GM23338 (cell line): ENCODE results near the gene NCF4.

Experiments used
- EZH2 ChIP-seq: fragments of 200-600 bp; sonication (generic); IDR thresholded peaks from one replicate; pipeline ENCODE4 v1.8.0; 2017; ENCODE audit warnings: antibody characterized with exemption, mild to moderate bottlenecking, low read depth; ENCODE audit not compliant: unreplicated experiment
- EZH2phosphoT487 ChIP-seq: fragments of 200-600 bp; sonication (generic); IDR thresholded peaks from one replicate; pipeline ENCODE4 v1.8.1; 2018; ENCODE audit warnings: antibody characterized with exemption; ENCODE audit not compliant: unreplicated experiment
- JUNB ChIP-seq: IDR thresholded peaks from one replicate; pipeline ENCODE4 v1.6.1; 2016; ENCODE audit warnings: antibody characterized with exemption; ENCODE audit not compliant: unreplicated experiment
- TF ChIP-seq, protein P1 (sequence below), 2 experiments: fragments of 200-600 bp in 1 of 2; sonication (generic) in 1 of 2; conservative IDR thresholded peaks; 2 replicates each; pipeline versions ENCODE4 v1.5.1 to v1.6.1; 2016 to 2017; ENCODE audit warnings: antibody characterized with exemption in 2 of 2, low read depth in 2 of 2, mild to moderate bottlenecking in 2 of 2, moderate library complexity in 1 of 2

GRCh38 chr22:36871669-36872081 lies 10.9 kb downstream of the NCF4 start:
- TF ChIP-seq, protein P1, sequence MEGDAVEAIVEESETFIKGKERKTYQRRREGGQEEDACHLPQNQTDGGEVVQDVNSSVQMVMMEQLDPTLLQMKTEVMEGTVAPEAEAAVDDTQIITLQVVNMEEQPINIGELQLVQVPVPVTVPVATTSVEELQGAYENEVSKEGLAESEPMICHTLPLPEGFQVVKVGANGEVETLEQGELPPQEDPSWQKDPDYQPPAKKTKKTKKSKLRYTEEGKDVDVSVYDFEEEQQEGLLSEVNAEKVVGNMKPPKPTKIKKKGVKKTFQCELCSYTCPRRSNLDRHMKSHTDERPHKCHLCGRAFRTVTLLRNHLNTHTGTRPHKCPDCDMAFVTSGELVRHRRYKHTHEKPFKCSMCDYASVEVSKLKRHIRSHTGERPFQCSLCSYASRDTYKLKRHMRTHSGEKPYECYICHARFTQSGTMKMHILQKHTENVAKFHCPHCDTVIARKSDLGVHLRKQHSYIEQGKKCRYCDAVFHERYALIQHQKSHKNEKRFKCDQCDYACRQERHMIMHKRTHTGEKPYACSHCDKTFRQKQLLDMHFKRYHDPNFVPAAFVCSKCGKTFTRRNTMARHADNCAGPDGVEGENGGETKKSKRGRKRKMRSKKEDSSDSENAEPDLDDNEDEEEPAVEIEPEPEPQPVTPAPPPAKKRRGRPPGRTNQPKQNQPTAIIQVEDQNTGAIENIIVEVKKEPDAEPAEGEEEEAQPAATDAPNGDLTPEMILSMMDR (conservative IDR thresholded peaks at IDR 0.05; ENCODE audit: low read depth in 2 of 2): peak in 1 of 2 experiments; percentile 65; a peak in 2 of 4 replicates
- no peak for TF ChIP-seq EZH2phosphoT487
- TF ChIP-seq JUNB: no peak
- TF ChIP-seq EZH2: no peak
